Measurements from ENCODE around the gene TMX2.

Gene TMX2

GRCh38 chr11:57709802-57710367 is 2.5 kb upstream of the TMX2 start:
- no peak for TF ChIP-seq FOXP2 (optimal IDR thresholded peaks at IDR 0.05; ENCODE audit: borderline replicate concordance, extremely low read depth, extremely low read length, insufficient read depth)
- no peak for TF ChIP-seq TAF1 (IDR thresholded peaks at IDR 0.05; ENCODE audit: borderline replicate concordance, insufficient read depth, low read length)
- TF ChIP-seq SIN3A (IDR thresholded peaks at IDR 0.05; ENCODE audit: borderline replicate concordance, insufficient read depth, low read length): no peak
- TF ChIP-seq POLR2AphosphoS5 (IDR thresholded peaks at IDR 0.05; ENCODE audit: low read depth, low read length): no peak
- no peak for TF ChIP-seq REST (IDR thresholded peaks at IDR 0.05; ENCODE audit: insufficient read depth in 1 of 2, low read depth in 2 of 2, low read length in 2 of 2)

- TF ChIP-seq POLR2AphosphoS5 (IDR thresholded peaks at IDR 0.05; ENCODE audit: low read depth, low read length) (peak; percentile 65), REST (IDR thresholded peaks at IDR 0.05; ENCODE audit: insufficient read depth in 1 of 2, low read depth in 2 of 2, low read length in 2 of 2) (no peak), TAF1 (IDR thresholded peaks at IDR 0.05; ENCODE audit: borderline replicate concordance, insufficient read depth, low read length) (no peak)
Measured at GRCh38 chr11:57711414-57712255, 758 bp upstream of the TMX2 start, which contains the start of gene MED19. TSS of gene MED19 (minus strand) at chr11:57712215. CDS start at chr11:57712179, 36 bp downstream.

- no peak for TF ChIP-seq POLR2AphosphoS5 (IDR thresholded peaks at IDR 0.05; ENCODE audit: low read depth, low read length)
Measured at GRCh38 chr11:57713835-57714234, 1.4 kb downstream of the TMX2 start.

GRCh38 chr11:57727185-57727584 is 14.8 kb downstream of the TMX2 start:
- TF ChIP-seq POLR2AphosphoS5 (IDR thresholded peaks at IDR 0.05; ENCODE audit: low read depth, low read length) (no peak), TAF1 (IDR thresholded peaks at IDR 0.05; ENCODE audit: borderline replicate concordance, insufficient read depth, low read length) (no peak), REST (IDR thresholded peaks at IDR 0.05; ENCODE audit: insufficient read depth in 1 of 2, low read depth in 2 of 2, low read length in 2 of 2) (no peak), FOXP2 (optimal IDR thresholded peaks at IDR 0.05; ENCODE audit: borderline replicate concordance, extremely low read depth, extremely low read length, insufficient read depth) (no peak), SIN3A (IDR thresholded peaks at IDR 0.05; ENCODE audit: borderline replicate concordance, insufficient read depth, low read length) (no peak)

- TF ChIP-seq FOXP2 (optimal IDR thresholded peaks at IDR 0.05; ENCODE audit: borderline replicate concordance, extremely low read depth, extremely low read length, insufficient read depth) (no peak), SIN3A (IDR thresholded peaks at IDR 0.05; ENCODE audit: borderline replicate concordance, insufficient read depth, low read length) (no peak), REST (IDR thresholded peaks at IDR 0.05; ENCODE audit: insufficient read depth in 1 of 2, low read depth in 2 of 2, low read length in 2 of 2) (no peak), TAF1 (IDR thresholded peaks at IDR 0.05; ENCODE audit: borderline replicate concordance, insufficient read depth, low read length) (no peak), POLR2AphosphoS5 (IDR thresholded peaks at IDR 0.05; ENCODE audit: low read depth, low read length) (no peak)
Measured at GRCh38 chr11:57728829-57729228, 16.4 kb downstream of the TMX2 start.
